Central memory CD8-positive, alpha-beta T cell (primary cell): Measurements from ENCODE around the gene TAPBPL.

Experiments used
- ATAC-seq: fragments of 150-1000 bp; cut with Tn5 transposase; replicated peaks from 2 replicates; pipeline ENCODE4 v1.10.0; 2022; ENCODE audit warnings: mild to moderate bottlenecking, moderate FRiP score, moderate number of reproducible peaks; ENCODE audit not compliant: poor library complexity, severe bottlenecking; ENCODE audit errors: extremely low read depth
- DNase-seq, 2 donors: peaks; one replicate each; pipeline ENCODE4 v3.0.0; 2021; ENCODE audit warnings: low spot score in 2 of 2
- H3K27ac Mint-ChIP-seq: one replicate; pipeline ENCODE4 v1.8.0; 2022; ENCODE audit warnings: low read depth, mild to moderate bottlenecking, moderate library complexity, mixed read lengths
- H3K27me3 Mint-ChIP-seq: one replicate; pipeline ENCODE4 v1.8.0; 2022; ENCODE audit warnings: mixed read lengths
- H3K36me3 Mint-ChIP-seq: one replicate; pipeline ENCODE4 v1.8.0; 2022; ENCODE audit warnings: mild to moderate bottlenecking, moderate library complexity, mixed read lengths; ENCODE audit not compliant: insufficient read depth
- H3K4me1 Mint-ChIP-seq: one replicate; pipeline ENCODE4 v1.8.0; 2022; ENCODE audit warnings: mixed read lengths
- H3K4me3 Mint-ChIP-seq: one replicate; pipeline ENCODE4 v1.8.0; 2022; ENCODE audit warnings: mild to moderate bottlenecking, moderate library complexity, mixed read lengths
- H3K9me3 Mint-ChIP-seq: one replicate; pipeline ENCODE4 v1.8.0; 2022; ENCODE audit warnings: mixed read lengths

TAPBPL gene

DNA sequence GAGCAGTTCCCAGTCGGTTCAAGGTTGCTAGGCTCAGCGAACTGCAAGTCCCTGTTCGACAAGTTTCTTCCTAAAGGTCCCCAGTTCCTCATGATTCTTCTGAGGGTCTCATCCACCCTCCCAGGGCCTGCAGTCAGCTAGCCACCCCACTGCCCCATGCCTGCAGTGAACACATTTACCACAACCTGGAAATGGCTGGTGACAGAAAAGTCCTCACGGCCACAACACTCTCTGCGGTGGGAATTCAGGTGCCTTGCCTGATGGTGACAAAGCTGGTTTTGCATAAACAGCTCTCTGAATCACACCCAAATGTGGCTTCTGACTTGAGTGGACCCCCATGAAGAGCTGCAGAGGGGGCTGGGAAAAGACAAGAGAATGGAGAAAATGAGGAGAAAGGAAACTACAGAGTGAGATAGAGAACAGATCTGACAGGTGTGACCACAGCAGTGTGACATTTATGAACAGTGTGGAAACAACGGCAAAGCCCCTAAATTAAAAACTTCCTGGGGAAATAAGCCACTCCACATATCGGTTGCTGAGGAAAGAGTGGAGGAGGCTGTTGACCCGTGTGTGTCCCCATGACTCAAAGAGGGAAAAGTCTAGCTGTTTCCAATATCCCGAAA lies 8.4 kb upstream of the TAPBPL start:
- no peak for DNase-seq
- peak overlapping the region; percentile 98 for H3K4me3 Mint-ChIP-seq
- peaks cover 24% of the 10 kb centered on the region for H3K36me3 Mint-ChIP-seq
- H3K9me3 Mint-ChIP-seq, result no peaks in the 10 kb centered on the region
- H3K27me3 Mint-ChIP-seq, result no peaks in the 10 kb centered on the region
- no peak for ATAC-seq
- H3K4me1 Mint-ChIP-seq, result peaks cover 75% of the 10 kb centered on the region
- peak overlapping the region; percentile 90 for H3K27ac Mint-ChIP-seq

GRCh38 chr12:6444031-6444430 lies 7.8 kb upstream of the TAPBPL start:
- DNase-seq (no peak), ATAC-seq (no peak)
- Mint-ChIP-seq H3K36me3 (peaks cover 30% of the 10 kb centered on the region), H3K9me3 (no peaks in the 10 kb centered on the region), H3K4me3 (peak overlapping the region; percentile 98), H3K27ac (peak overlapping the region; percentile 90), H3K27me3 (no peaks in the 10 kb centered on the region), H3K4me1 (peaks cover 75% of the 10 kb centered on the region)

- Mint-ChIP-seq H3K27ac (peak within 1 kb of the TSS; percentile 90), H3K4me3 (peak within 1 kb of the TSS; percentile 98), H3K36me3 (peaks cover 33% of the 10 kb centered on the region), H3K9me3 (no peaks in the 10 kb centered on the region), H3K27me3 (no peaks in the 10 kb centered on the region), H3K4me1 (peaks cover 75% of the 10 kb centered on the region)
- DNase-seq (peak in 1 of 2 donors; percentile 35), ATAC-seq (peak; percentile 78)
These were observed 6.8 kb upstream of the TAPBPL start, which contains the start of gene CD27 for GRCh38 chr12:6444704-6445688. TSS of gene CD27 (plus strand) at chr12:6444955. CDS start at chr12:6445096, 141 bp downstream.

DNA sequence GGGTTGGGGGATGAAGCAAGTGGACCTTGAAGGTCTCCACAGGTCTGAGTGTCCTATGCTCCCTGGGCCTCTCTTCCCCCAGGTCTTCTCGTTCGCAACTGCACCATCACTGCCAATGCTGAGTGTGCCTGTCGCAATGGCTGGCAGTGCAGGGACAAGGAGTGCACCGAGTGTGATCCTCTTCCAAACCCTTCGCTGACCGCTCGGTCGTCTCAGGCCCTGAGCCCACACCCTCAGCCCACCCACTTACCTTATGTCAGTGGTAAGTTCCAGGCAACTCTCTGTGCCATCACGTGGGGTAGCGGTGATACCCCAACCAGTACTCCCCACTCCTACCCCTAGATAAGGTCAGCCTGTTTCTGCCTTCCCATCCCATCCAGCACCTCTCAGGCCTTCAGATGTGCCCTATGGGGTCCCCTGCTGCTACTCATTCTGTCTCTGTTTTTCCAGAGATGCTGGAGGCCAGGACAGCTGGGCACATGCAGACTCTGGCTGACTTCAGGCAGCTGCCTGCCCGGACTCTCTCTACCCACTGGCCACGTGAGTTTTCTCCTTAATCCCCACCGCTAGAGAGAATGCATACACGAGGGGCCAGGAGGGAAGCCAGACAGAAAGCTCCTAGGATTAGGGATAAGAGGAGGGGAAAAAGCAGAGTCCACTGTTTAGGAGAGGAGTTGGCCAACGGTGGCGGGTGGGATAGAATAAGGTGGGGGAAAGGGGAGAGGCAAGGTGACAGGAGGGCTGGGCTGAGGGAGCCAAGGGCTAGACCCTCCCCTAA lies 1.6 kb upstream of the TAPBPL start:
- Mint-ChIP-seq H3K4me3 (peak overlapping the region; percentile 100), H3K36me3 (peaks cover 61% of the 10 kb centered on the region), H3K27me3 (no peaks in the 10 kb centered on the region), H3K27ac (peak overlapping the region; percentile 100), H3K9me3 (no peaks in the 10 kb centered on the region), H3K4me1 (peaks cover 73% of the 10 kb centered on the region)
- ATAC-seq (no peak), DNase-seq (no peak)

DNA sequence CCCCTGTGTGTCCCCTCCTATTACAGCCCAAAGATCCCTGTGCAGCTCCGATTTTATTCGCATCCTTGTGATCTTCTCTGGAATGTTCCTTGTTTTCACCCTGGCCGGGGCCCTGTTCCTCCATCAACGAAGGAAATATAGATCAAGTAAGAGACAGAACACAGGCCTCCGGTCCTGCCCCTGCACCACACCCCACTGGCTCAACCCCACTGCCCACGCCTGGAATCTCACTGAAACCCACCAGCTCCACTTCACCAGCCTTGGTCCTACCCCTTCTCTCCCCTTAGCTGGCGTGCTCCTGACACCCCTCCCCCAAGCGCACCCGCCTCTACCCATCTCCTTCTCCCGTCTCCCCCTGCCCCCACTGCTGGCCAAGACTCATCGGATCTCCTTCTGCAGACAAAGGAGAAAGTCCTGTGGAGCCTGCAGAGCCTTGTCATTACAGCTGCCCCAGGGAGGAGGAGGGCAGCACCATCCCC lies 934 bp upstream of the TAPBPL start:
- Mint-ChIP-seq H3K27ac (peak overlapping the region; percentile 100), H3K36me3 (peaks cover 63% of the 10 kb centered on the region), H3K27me3 (no peaks in the 10 kb centered on the region), H3K4me1 (peaks cover 70% of the 10 kb centered on the region), H3K9me3 (no peaks in the 10 kb centered on the region), H3K4me3 (peak overlapping the region; percentile 100)
- DNase-seq (no peak), ATAC-seq (no peak)

- H3K9me3 Mint-ChIP-seq, result no peaks in the 10 kb centered on the region
- peaks cover 64% of the 10 kb centered on the region for H3K36me3 Mint-ChIP-seq
- no peak for DNase-seq
- H3K4me3 Mint-ChIP-seq, result peak overlapping the region; percentile 100
- H3K27me3 Mint-ChIP-seq, result no peaks in the 10 kb centered on the region
- peak overlapping the region; percentile 100 for H3K27ac Mint-ChIP-seq
- ATAC-seq, result no peak
- H3K4me1 Mint-ChIP-seq, result peaks cover 64% of the 10 kb centered on the region
These were observed 552 bp downstream of the TAPBPL start for GRCh38 chr12:6452245-6452943.

- Mint-ChIP-seq H3K9me3 (no peaks in the 10 kb centered on the region), H3K27me3 (no peaks in the 10 kb centered on the region), H3K4me3 (peak overlapping the region; percentile 100), H3K36me3 (peaks cover 66% of the 10 kb centered on the region), H3K4me1 (peaks cover 58% of the 10 kb centered on the region), H3K27ac (peak overlapping the region; percentile 100)
- DNase-seq, result no peak
- ATAC-seq, result no peak
These were observed 1.2 kb downstream of the TAPBPL start for GRCh38 chr12:6452944-6453630.

DNA sequence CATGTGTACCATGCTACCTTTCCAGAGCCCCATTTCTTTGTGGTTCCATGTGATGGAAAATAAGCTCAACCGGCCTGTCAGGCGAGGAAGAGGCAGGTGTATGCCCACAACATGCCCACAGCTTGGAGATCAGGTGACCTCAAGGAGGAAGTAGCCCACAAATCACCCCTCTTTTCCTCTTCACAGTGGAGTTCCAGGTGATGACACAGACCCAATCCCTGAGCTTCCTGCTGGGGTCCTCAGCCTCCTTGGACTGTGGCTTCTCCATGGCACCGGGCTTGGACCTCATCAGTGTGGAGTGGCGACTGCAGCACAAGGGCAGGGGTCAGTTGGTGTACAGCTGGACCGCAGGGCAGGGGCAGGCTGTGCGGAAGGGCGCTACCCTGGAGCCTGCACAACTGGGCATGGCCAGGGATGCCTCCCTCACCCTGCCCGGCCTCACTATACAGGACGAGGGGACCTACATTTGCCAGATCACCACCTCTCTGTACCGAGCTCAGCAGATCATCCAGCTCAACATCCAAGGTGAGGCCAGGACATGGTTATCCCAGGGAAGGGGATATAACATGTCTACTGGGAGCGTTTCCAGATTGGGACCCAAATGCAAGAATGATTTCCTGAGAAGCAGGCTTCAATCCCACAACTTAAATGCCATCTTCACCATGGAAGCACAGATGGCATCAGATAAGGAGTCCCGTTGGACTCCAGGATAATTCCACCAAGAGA lies 5.5 kb downstream of the TAPBPL start:
- no peak overlapping the region for H3K4me3 Mint-ChIP-seq
- H3K27ac Mint-ChIP-seq, result no peak overlapping the region
- peaks cover 64% of the 10 kb centered on the region for H3K4me1 Mint-ChIP-seq
- DNase-seq (no peak), ATAC-seq (no peak)
- H3K36me3 Mint-ChIP-seq, result peaks cover 70% of the 10 kb centered on the region
- no peaks in the 10 kb centered on the region for H3K9me3 Mint-ChIP-seq
- H3K27me3 Mint-ChIP-seq, result no peaks in the 10 kb centered on the region

GRCh38 chr12:6458281-6459003 lies 6.6 kb downstream of the TAPBPL start:
- no peaks in the 10 kb centered on the region for H3K27me3 Mint-ChIP-seq
- peaks cover 73% of the 10 kb centered on the region for H3K36me3 Mint-ChIP-seq
- ATAC-seq (no peak), DNase-seq (no peak)
- H3K4me1 Mint-ChIP-seq, result peaks cover 65% of the 10 kb centered on the region
- H3K4me3 Mint-ChIP-seq, result no peak overlapping the region
- no peaks in the 10 kb centered on the region for H3K9me3 Mint-ChIP-seq
- H3K27ac Mint-ChIP-seq, result peak overlapping the region; percentile 90

DNA sequence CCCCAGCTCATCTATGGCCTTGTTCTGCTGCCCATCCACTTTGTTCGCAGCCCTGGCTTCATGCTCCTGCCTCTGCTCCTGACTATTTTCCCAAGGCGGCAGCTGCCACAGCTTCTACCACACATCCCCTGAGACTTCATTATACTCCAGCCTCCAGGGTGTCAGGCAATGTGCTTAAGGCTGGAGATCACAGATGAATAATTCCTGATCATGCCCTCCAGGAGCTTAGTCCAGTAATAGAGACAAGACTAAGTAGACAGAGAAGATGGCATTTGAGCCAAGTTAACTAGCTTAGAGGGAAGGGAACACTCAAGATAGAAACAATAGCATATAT lies 7.1 kb downstream of the TAPBPL start:
- Mint-ChIP-seq H3K27me3 (no peaks in the 10 kb centered on the region), H3K27ac (peak overlapping the region; percentile 90), H3K36me3 (peaks cover 74% of the 10 kb centered on the region), H3K4me1 (peaks cover 67% of the 10 kb centered on the region), H3K9me3 (no peaks in the 10 kb centered on the region), H3K4me3 (no peak overlapping the region)
- DNase-seq (no peak), ATAC-seq (no peak)
